Ishikawa (cell line): ENCODE results near the gene SLC4A3.

Source experiments
- CEBPB ChIP-seq: IDR thresholded peaks from 2 replicates; pipeline ENCODE4 v1.6.1; 2012
- CREB1 ChIP-seq: IDR thresholded peaks from 2 replicates; pipeline ENCODE4 v1.6.1; 2012; ENCODE audit warnings: low read depth
- EGR1 ChIP-seq: IDR thresholded peaks from 2 replicates; pipeline ENCODE4 v1.6.1; 2012
- EP300 ChIP-seq: IDR thresholded peaks from 2 replicates; pipeline ENCODE4 v1.6.1; 2012; ENCODE audit warnings: borderline replicate concordance
- FOXM1 ChIP-seq: IDR thresholded peaks from 2 replicates; pipeline ENCODE4 v1.6.1; 2012; ENCODE audit warnings: low read depth, borderline replicate concordance
- NFIC ChIP-seq: IDR thresholded peaks from 2 replicates; pipeline ENCODE4 v1.6.1; 2012
- RAD21 ChIP-seq: IDR thresholded peaks from 2 replicates; pipeline ENCODE4 v1.6.1; 2012; ENCODE audit warnings: low read depth
- TAF1 ChIP-seq: IDR thresholded peaks from 2 replicates; pipeline ENCODE4 v1.6.1; 2012; ENCODE audit warnings: low read depth, mild to moderate bottlenecking
- TCF12 ChIP-seq: IDR thresholded peaks from 2 replicates; pipeline ENCODE4 v1.6.1; 2012; ENCODE audit warnings: low read depth
- TEAD4 ChIP-seq: IDR thresholded peaks from 2 replicates; pipeline ENCODE4 v1.6.1; 2012
- YY1 ChIP-seq: IDR thresholded peaks from 2 replicates; pipeline ENCODE4 v1.6.1; 2012; ENCODE audit warnings: low read depth
- ZBTB7A ChIP-seq: IDR thresholded peaks from 2 replicates; pipeline ENCODE4 v1.6.1; 2012; ENCODE audit warnings: low read depth
- TF ChIP-seq, protein P1 (sequence below): IDR thresholded peaks from 2 replicates; pipeline ENCODE4 v1.6.1; 2012
- TF ChIP-seq, protein P2 (sequence below): IDR thresholded peaks from 2 replicates; pipeline ENCODE4 v1.6.1; 2012; ENCODE audit warnings: low read depth, mild to moderate bottlenecking
- TF ChIP-seq, protein P3 (sequence below): IDR thresholded peaks from 2 replicates; pipeline ENCODE4 v1.6.1; 2012

Gene SLC4A3

DNA sequence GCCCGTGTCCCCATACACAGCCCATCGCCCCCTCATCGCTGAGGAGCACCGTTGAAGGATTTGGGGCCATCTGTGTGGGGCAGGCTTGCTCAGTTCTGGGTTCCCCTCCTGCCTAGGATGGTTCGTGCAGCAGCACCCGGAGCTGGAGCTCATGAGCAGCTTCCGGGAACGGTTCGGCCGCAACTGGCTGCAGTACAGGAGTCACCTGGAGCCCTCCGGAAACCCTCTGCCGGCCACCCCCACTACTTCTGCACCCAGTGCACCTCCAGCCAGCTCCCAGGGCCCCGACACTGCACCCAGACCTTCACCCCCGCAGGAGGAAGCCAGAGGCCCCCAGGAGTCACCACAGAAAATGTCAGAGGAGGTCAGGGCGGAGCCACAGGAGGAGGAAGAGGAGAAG, 19.5 kb upstream of the SLC4A3 start:
- TF ChIP-seq YY1 (no peak), RAD21 (no peak), CEBPB (no peak), FOXM1 (no peak), TEAD4 (no peak), EGR1 (no peak), EP300 (no peak), CREB1 (no peak), TCF12 (no peak), NFIC (no peak), TAF1 (no peak), ZBTB7A (no peak)
- TF ChIP-seq, protein P1, sequence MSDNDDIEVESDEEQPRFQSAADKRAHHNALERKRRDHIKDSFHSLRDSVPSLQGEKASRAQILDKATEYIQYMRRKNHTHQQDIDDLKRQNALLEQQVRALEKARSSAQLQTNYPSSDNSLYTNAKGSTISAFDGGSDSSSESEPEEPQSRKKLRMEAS, result no peak
- TF ChIP-seq, protein P2, sequence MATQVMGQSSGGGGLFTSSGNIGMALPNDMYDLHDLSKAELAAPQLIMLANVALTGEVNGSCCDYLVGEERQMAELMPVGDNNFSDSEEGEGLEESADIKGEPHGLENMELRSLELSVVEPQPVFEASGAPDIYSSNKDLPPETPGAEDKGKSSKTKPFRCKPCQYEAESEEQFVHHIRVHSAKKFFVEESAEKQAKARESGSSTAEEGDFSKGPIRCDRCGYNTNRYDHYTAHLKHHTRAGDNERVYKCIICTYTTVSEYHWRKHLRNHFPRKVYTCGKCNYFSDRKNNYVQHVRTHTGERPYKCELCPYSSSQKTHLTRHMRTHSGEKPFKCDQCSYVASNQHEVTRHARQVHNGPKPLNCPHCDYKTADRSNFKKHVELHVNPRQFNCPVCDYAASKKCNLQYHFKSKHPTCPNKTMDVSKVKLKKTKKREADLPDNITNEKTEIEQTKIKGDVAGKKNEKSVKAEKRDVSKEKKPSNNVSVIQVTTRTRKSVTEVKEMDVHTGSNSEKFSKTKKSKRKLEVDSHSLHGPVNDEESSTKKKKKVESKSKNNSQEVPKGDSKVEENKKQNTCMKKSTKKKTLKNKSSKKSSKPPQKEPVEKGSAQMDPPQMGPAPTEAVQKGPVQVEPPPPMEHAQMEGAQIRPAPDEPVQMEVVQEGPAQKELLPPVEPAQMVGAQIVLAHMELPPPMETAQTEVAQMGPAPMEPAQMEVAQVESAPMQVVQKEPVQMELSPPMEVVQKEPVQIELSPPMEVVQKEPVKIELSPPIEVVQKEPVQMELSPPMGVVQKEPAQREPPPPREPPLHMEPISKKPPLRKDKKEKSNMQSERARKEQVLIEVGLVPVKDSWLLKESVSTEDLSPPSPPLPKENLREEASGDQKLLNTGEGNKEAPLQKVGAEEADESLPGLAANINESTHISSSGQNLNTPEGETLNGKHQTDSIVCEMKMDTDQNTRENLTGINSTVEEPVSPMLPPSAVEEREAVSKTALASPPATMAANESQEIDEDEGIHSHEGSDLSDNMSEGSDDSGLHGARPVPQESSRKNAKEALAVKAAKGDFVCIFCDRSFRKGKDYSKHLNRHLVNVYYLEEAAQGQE, result no peak
- TF ChIP-seq, protein P3, sequence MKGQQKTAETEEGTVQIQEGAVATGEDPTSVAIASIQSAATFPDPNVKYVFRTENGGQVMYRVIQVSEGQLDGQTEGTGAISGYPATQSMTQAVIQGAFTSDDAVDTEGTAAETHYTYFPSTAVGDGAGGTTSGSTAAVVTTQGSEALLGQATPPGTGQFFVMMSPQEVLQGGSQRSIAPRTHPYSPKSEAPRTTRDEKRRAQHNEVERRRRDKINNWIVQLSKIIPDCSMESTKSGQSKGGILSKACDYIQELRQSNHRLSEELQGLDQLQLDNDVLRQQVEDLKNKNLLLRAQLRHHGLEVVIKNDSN, result no peak

DNA sequence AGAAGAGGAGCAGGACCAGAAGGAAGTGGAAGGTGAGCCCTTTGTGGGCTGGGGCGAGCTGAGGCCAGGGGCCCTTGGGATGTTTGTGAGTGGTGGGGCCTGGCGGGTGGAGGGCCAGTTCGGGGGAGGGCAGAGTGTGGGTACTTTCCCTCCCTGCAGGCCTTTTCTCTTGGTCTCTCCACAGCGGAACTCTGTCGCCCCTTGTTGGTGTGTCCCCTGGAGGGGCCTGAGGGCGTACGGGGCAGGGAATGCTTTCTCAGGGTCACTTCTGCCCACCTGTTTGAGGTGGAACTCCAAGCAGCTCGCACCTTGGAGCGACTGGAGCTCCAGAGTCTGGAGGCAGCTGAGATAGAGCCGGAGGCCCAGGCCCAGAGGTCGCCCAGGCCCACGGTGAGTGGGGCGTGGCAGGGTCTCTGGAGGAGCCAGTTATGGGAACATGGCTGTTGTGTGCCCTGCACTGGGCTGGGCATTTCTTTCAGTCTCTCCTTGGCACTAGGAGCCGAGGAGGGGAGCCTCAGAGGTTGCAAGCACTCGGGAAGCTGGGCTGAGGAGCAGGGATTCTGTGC, 18.9 kb upstream of the SLC4A3 start:
- TF ChIP-seq FOXM1 (no peak), TCF12 (no peak), YY1 (no peak), EGR1 (no peak), TAF1 (no peak), RAD21 (no peak), EP300 (no peak), TEAD4 (no peak)
- TF ChIP-seq, protein P1, result no peak
- TF ChIP-seq, protein P2, result no peak

DNA sequence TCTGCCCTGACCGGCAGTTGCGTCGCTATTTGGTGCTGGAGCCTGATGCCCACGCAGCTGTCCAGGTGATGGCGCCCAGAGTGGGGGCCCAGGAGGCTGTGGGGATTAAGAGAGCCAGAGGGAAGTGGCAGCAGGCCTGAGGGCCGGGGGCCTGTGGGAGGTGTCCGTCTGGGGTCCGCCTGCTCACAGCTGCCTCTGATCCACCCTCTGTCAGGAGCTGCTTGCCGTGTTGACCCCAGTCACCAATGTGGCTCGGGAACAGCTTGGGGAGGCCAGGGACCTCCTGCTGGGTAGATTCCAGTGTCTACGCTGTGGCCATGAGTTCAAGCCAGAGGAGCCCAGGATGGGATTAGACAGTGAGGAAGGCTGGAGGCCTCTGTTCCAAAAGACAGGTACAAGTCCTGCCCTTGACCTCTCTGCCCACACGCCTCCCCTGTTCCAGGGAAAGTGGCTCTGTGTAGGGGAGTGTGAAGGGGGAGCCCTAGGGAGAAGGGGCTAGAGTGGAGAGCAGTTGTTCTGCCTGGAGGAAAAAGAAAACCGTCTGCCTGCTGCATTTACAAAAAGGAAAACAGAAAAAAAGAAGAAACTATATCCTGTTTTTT, 18.2 kb upstream of the SLC4A3 start:
- TF ChIP-seq, protein P3, result no peak
- no peak for TF ChIP-seq CEBPB
- TF ChIP-seq TAF1, result no peak

DNA sequence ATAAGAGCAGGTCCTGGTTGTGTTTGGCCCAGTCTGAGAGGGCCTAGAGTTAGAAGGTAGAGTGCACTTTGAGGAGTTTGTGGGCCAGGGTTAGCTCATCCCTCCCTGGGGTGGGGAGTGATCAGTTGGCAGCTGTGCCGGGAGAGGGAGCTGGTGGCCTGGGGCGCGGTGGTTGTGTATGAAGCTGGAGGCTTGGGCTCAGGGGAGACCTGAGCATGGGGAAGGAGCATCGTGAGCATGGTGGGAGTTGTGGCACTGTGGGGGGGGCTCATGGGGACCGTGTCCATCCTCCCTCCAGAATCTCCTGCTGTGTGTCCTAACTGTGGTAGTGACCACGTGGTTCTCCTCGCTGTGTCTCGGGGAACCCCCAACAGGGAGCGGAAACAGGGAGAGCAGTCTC, 16.1 kb upstream of the SLC4A3 start:
- TF ChIP-seq ZBTB7A (no peak), TEAD4 (no peak)

DNA sequence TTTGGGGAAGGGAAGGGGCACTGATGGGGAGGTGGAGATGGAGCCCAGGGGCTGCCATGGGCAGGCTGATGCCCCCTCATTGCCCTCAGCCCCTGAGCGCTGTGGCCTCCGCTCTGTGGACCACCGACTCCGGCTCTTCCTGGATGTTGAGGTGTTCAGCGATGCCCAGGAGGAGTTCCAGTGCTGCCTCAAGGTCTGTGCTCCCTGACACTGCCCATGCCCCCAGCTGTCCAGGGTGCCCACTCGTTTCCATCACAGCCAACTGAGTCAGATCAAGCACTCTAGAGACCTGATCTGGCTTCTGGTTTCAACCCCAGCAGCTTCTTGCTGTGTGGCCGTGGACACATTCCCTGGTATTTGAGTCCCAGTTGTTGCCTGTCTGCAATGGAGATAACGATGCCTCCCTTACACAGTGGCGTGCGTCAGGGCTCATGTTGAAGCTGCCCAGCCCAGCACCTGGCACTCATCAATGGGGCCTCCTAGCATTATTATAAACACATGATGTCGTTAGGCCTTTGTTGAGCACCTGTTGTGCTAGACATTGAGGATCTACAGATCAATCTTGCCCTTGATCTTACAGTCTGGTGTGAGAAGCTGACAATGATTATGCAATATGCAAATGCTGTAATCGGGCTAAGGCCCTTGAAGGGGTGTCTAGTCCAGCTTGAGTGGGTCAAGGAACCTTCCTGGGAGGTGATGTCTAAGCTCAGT, 15.4 kb upstream of the SLC4A3 start:
- TF ChIP-seq, protein P2, result no peak
- TF ChIP-seq TAF1 (no peak), EGR1 (no peak), EP300 (no peak), RAD21 (no peak), NFIC (no peak), CEBPB (no peak), YY1 (no peak), CREB1 (no peak), TEAD4 (no peak), ZBTB7A (no peak), FOXM1 (no peak), TCF12 (no peak)
- TF ChIP-seq, protein P1, result no peak
- TF ChIP-seq, protein P3, result no peak
